Stimulated activated CD8-positive, alpha-beta memory T cell treated with anti-CD3 and anti-CD28 coated beads, Interleukin-15, amount 100 ng/mL, for 24 hours (primary cell): ENCODE data around the gene TEX14.
"Not testable (repeated sequence)": the region's sequence is repeated elsewhere in the genome, so short reads cannot be mapped to it uniquely, and the experiment has no call there.

Experiments
- DNase-seq: peaks from one replicate; pipeline ENCODE4 v3.0.0-alpha.2; 2020; ENCODE audit warnings: low read depth

TEX14 gene

DNA sequence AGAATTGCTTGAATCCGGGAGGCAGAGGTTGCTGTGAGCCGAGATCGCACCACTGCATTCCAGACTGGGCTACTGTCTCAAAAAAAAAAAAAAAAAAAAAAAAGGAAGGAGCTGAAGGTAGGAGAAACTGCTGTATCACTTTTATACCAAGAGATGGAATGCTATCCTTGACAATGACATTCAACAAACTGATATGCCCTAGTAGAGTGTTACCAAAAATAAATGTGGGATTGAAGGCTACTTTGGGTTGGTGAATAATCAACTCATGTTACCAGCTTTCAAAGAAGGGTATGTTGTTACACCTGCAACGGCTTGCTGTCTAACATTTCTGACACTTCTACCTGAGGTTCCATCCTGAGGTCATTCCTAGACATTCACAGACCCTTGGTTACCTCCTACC, 84.9 kb downstream of the TEX14 start:
- no peak for DNase-seq

DNA sequence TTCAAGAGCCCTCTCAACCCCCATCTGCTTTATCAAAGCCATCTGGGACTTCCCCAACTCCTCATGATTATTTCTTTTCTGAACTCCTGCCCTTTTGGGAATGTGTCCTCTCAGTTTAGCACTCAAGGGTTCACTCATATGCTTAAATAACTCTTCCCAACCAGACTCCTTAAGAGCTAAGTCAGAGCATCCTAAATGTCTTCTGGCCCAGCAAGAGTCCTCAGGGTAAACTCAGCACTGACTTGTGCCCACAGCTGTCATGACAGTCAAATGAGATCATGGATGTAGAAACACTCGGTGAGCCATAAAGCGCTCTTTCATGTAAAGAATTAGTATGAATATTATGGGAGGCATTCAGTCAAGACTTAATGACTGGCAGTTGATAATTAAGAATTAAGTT, 85.9 kb downstream of the TEX14 start:
- no peak for DNase-seq

DNA sequence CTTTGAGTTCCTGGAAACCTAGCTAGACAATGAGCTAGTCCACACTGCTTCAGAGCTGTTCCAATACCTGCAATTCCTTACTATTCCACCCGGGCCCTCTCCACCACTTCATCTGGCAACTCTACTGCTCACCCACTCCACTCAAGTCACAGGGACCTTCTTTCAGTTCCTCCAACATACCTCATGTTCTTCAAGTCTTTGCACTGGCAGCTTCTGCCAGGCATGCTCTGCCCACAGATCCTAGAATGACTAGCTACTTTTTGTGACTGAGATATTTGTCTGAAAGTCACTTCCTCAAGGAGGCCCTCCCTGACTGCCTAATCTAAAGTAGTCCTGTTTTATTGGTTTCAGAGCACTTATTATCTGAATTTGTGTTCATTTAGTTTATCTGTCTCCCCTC, 86.4 kb downstream of the TEX14 start:
- no peak for DNase-seq

DNA sequence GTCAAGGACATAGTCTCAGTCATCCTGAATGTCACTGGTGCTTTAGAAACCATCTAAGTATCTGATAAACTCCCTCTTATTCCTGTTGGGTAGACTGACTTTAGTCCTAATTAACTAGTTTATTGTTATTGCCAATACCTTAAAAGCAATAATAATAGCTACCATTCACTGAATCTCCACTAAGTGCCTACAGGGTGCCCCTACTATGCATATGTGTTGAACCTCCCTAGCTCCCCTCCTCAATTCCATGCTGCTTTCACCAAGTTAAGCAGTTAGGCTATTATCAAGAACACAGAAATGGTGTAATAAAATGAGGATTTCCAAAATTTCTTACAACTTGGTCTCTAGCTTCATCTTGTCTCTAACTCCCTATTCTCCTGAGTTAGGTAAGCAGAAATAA, 89.9 kb downstream of the TEX14 start:
- no peak for DNase-seq

DNA sequence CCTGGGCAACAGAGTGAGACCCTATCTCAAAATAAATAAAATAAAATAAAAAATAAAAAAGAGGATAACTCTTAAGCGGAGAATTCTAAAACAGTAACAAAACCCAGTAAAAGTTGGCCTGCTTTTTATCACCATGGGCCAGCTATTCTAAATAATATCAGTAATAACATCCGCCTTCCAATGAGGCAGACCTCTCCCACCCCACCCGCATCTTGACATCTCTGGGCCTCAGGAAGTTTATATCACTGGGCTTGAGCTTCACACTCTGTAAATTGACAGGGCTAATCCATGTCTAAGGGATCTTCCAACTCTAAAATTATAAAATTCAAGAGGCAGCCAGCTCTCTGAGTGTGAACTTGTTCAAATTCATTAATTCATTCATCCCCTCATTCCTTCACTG, 94.5 kb downstream of the TEX14 start:
- no peak for DNase-seq

DNA sequence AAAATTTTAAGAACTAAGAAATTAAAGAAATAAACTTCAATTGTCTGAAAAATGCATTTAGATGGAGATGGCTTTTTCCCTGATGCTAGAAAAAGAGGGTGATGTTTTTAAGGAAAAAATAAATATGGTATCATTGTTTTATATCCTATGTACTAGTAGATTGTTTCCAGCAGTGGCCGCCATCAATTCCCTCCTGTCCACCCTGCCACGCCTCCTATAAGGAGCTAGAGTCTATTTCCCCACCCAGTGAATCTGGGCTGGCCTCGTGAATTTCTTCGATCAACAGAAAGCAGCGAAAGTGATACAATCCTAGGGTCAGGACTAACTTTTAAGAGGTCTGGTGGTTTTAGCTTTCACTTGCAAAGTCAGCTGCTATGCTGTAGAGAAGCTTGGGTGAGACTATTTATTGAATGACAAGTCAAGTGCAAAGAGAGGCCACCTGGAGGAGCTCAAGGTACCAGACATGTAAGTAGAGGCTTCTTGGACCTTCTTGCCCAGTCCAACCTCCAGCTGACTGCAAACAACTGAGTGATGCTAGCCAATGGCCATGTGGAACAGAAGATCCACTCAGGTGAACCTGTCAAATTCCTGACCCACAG, 96.6 kb downstream of the TEX14 start:
- DNase-seq: no peak

- DNase-seq: no peak
Measured at GRCh38 chr17:58593123-58593522, 98.7 kb downstream of the TEX14 start.

DNA sequence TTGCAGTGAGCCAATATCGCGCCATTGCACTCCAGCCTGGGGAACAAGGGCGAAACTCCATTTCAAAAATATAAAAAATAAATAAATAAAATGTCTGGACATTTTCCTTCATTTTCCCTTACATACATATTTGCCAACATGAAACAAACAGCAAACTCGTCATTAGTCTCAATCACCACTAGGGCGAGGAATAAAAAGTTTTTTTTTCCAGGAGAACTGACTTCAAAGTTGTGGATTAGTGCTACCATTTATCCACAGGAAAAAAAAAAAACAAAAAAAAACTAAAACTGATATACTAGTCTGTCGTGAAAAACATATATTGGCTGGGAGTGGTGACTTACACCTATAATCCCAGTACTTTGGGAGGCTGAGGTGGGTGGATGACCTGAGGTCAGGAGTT, 100.4 kb downstream of the TEX14 start:
- DNase-seq: no peak

DNA sequence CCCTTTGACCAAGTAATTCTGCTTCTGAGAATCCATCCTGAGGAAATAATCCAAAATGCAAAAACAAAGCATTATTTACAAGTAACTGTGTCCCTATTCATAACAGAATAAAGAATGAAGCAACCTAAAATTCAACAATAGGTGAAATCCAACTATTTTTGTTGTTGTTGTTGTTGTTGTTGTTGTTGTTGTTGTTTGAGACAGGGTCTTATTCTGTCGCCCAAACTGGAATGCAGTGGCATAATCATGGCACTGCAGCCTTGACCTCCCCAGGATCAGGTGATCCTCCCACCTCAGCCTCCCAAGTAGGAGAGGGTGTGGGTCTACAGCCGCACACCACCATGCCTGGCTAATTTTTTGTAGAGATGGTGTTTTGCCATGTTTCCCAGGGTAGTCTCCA, 101.5 kb downstream of the TEX14 start:
- DNase-seq: no peak

- peak; percentile 6 for DNase-seq
Measured at GRCh38 chr17:58587713-58588117, 104.1 kb downstream of the TEX14 start.

- no peak for DNase-seq
Measured at GRCh38 chr17:58586009-58586644, 105.7 kb downstream of the TEX14 start.

- DNase-seq: no peak
Measured at GRCh38 chr17:58585554-58585953, 106.3 kb downstream of the TEX14 start.

DNA sequence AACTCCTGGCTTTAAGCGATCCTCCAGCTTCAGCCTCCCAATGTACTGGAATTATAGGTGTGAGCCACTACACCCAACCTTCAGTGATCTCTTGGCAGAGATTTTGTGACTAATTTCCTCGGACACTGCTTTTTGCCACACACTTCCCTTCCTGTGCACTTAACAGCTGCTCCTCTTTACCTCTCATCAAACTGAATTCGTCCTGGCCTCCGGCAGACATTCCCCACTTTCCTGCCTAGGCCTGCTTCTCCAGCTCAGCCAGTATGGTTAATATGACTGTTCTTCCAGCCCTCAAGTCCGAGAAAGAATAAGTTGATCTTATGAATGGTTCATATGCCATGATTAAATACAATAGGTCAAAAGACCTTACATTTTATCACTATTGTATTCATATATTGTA, 108.4 kb downstream of the TEX14 start:
- DNase-seq: no peak

DNA sequence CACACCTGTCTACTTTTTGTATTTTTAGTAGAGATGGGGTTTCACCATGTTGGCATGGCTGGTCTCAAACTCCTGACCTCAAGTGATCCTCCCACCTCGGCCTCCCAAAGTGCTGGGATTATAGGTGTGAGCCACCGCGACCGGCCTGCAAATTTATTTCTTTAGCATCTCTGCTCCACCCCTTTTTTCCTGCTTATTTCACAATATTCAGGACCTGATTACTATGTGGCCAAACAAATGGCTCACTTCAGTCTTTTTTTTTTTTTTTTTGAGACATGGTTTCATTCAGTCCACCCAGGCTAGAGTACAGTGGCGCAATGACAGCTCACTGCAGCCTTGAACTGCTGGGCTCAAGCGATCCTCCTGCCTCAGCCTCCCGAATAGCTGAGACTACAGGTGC, 109.1 kb downstream of the TEX14 start:
- not testable (repeated sequence) for DNase-seq

GRCh38 chr17:58580671-58581070, 111.2 kb downstream of the TEX14 start:
- DNase-seq: no peak

GRCh38 chr17:58577696-58578095, 114.1 kb downstream of the TEX14 start:
- peak; percentile 1 for DNase-seq

DNA sequence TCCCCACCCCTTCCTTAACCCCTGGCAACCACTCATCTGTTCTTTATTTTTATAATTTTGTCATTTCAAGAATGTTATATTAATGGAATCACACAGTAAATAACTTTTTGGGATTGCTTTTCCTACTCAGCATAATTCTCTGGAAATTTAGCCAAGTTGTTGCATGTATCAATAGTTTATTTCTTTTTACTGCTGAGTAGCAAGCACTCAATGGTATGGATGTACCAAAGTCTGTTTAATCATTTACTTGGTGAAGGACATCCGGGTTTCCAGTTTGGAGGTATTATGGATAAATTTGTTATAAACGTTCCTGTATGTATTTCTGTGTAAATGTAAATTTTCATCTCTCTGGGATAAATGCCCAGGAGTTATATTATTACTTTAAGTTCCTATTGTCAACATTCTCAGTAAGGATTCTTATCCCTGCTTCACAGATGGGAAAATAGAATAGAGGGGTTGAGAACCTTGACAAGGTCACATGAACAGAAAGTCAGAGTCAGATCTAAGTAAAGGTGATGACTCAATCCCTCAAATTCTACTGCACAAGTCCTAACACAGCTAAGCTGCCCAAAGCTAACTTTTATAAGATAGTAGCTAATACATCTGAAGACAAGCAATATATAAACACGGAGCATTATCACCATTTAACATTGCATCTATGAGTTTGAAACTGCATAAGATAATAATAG, 115.0 kb downstream of the TEX14 start:
- DNase-seq: no peak

GRCh38 chr17:58575511-58575910, 116.3 kb downstream of the TEX14 start:
- no peak for DNase-seq

GRCh38 chr17:58574025-58574424, 117.8 kb downstream of the TEX14 start:
- DNase-seq: no peak

DNA sequence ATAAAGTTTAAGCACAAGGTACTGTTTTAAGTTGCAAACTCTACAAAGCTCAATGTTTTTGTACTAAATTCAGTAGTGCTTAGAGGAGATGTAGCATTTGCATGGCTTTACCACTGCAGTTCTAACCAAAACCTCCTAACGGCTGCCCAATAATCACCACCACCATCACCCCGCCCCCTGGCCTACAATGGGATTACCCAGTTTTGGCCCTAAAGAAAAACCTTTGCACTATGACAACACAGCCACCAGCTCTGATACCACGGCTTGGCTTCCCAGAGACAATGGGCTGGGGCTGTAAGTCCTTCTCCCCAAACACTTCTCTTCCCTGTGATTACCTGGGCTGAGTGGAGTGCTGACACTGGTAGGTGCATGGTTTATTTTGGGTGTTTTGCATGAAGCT, 119.0 kb downstream of the TEX14 start:
- no peak for DNase-seq

DNA sequence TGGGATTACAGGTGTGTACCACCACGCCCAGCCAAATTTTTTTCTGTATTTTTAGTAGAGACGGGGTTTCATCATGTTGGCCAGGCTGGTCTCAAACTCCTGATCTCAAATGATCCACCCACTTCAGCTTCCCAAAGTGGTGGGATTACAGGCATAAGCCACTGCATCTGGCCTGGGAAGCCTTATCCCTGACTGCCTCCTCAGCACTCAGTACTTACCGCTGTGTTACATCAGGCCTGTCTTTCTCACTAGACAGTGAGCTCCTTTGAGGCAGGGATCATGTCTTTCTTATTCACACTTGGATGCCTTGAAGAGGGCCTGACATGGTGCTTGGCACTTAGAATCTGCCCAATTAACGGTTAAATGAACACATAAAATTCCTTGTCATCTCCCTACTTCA, 121.1 kb downstream of the TEX14 start:
- no peak for DNase-seq

DNA sequence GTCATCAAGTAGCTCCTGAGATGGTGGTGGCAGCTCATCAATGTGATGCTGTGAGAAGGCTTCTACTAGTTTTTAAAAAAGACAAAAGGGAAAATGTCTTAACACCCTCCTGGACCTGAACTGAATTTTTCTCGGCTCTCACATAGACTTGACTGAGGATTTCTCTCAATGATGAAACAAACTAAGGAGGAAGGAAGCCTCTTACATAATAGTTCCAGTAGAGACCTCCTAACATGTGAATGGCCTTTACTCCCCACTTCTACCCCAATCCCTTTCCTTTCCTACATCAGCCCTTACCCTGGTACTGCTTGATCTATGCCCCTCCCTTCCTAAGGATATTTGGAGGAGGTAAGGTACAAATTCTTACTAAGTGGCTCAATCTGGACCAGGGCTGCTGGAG, 122.6 kb downstream of the TEX14 start:
- DNase-seq: no peak

DNA sequence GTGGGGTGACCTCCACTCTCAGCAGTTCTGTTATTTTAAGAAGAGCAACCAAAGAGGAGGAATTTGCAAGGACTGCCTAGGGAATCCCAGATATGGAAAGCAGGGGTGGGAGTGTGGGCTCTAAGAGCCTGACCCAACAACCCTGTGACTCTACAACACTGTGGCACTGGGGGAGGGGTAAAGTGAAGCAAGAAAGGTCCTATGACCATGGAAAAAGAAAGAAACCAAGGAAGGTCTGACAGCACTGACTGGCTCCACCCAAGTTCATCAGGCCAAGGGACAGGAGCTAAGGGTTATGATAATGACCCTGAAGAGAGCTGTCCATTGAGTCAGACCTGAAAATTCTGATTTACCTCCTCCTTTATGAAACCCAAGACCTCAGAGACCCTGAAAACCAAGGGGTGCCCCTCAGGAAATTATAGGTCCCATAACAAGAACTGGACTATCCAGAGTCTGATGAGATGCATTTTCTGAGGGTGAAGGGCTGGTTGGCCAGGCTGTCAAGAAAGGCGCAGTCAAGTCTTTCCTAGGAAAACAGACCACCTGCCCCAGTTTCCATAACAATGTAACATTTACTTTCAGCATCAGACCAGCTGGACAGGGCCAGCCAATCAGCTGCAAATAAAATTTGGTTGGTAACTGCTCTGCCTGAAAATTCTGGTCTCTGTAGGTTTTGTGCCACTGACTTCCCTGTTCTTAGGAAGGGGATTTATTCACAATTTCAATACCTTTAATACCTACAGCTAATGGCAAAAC, 123.6 kb downstream of the TEX14 start:
- DNase-seq: no peak
